ENCODE measurements around the gene CCDC24.

CCDC24 gene

GRCh38 chr1:44029260-44029910, 38.0 kb downstream of the CCDC24 start:
- no peak for DNase-seq

GRCh38 chr1:44029911-44030604, 38.7 kb downstream of the CCDC24 start:
- peak; percentile 78 for DNase-seq

- no peak for DNase-seq
Observed at GRCh38 chr1:44030605-44031251, 39.3 kb downstream of the CCDC24 start.

- no peak for DNase-seq
Observed at GRCh38 chr1:44031252-44032169, 40.1 kb downstream of the CCDC24 start, which contains the start of gene SLC6A9. Gene SLC6A9 (minus strand): TSS chr1:44031462. CDS start chr1:44024277, 7,185 bp downstream.

GRCh38 chr1:44032170-44032790, 40.9 kb downstream of the CCDC24 start:
- no peak for DNase-seq

GRCh38 chr1:44033041-44033575, 41.7 kb downstream of the CCDC24 start:
- no peak for DNase-seq

GRCh38 chr1:44033756-44034155, 42.4 kb downstream of the CCDC24 start:
- DNase-seq, result no peak

- no peak for DNase-seq
Observed at GRCh38 chr1:44034423-44034822, 43.0 kb downstream of the CCDC24 start.

GRCh38 chr1:44034976-44035716, 43.7 kb downstream of the CCDC24 start:
- DNase-seq, result no peak

- DNase-seq, result no peak
Observed at GRCh38 chr1:44035726-44036408, 44.5 kb downstream of the CCDC24 start.

- DNase-seq, result no peak
Observed at GRCh38 chr1:44036409-44037139, 45.2 kb downstream of the CCDC24 start.

GRCh38 chr1:44037154-44037553, 45.8 kb downstream of the CCDC24 start:
- no peak for DNase-seq

- no peak for DNase-seq
Observed at GRCh38 chr1:44038876-44039657, 47.7 kb downstream of the CCDC24 start.

- no peak for DNase-seq
Observed at GRCh38 chr1:44040418-44040817, 49.0 kb downstream of the CCDC24 start.

- DNase-seq, result no peak
Observed at GRCh38 chr1:44040846-44041245, 49.4 kb downstream of the CCDC24 start.

GRCh38 chr1:44043176-44044070, 52.0 kb downstream of the CCDC24 start:
- DNase-seq, result no peak

- DNase-seq, result no peak
Observed at GRCh38 chr1:44044071-44044801, 52.8 kb downstream of the CCDC24 start.
